HepG2 (cell line): ENCODE data around the gene MMP24OS. TPM values are rescaled to one million over a fixed set of nuclear protein-coding genes. Genes with fewer than 3 reads are reported as not detected.

ENCODE experiments used
- ATM ChIP-seq: fragments of 450-650 bp; IDR thresholded peaks from 2 replicates; pipeline ENCODE4 v1.7.1; 2017; ENCODE audit warnings: mild to moderate bottlenecking, borderline replicate concordance
- CBX5 ChIP-seq: sonication (generic); formaldehyde crosslinking; IDR thresholded peaks from 2 replicates; pipeline ENCODE4 v1.4.0; 2020; ENCODE audit warnings: missing genetic modification reagents, borderline replicate concordance
- CC2D1A ChIP-seq: sonication (generic); formaldehyde crosslinking; IDR thresholded peaks from 2 replicates; pipeline ENCODE4 v1.8.1; 2023; ENCODE audit warnings: mild to moderate bottlenecking, missing genetic modification reagents
- E2F1 ChIP-seq: sonication (generic); formaldehyde crosslinking; IDR thresholded peaks from 2 replicates; pipeline ENCODE4 v1.5.0; 2020; ENCODE audit warnings: missing genetic modification reagents
- GABPB1 ChIP-seq: IDR thresholded peaks from 2 replicates; pipeline ENCODE4 v1.6.1; 2016; ENCODE audit warnings: mild to moderate bottlenecking, missing genetic modification reagents, moderate library complexity, missing compliant biosample characterization
- HNRNPH1 ChIP-seq: fragments of 200-400 bp; formaldehyde crosslinking; optimal IDR thresholded peaks from 2 replicates; pipeline ENCODE3; 2017; ENCODE audit warnings: mild to moderate bottlenecking, low read depth, low read length
- KDM3A ChIP-seq: IDR thresholded peaks from 2 replicates; pipeline ENCODE4 v1.6.1; 2018; ENCODE audit warnings: low read depth, missing compliant biosample characterization
- NFKBIZ ChIP-seq: IDR thresholded peaks from 2 replicates; pipeline ENCODE4 v1.6.1; 2018; ENCODE audit warnings: missing genetic modification reagents, missing compliant biosample characterization
- NONO ChIP-seq, 2 experiments: fragments of 450-650 bp in 1 of 2; sonication (generic) in 1 of 2; formaldehyde crosslinking in 1 of 2; IDR thresholded peaks in 1 of 2; conservative IDR thresholded peaks in 1 of 2; 2 replicates each; pipeline versions ENCODE4 v1.6.1 to v1.8.0; 2017 to 2022; ENCODE audit warnings: mild to moderate bottlenecking in 1 of 2, missing genetic modification reagents in 1 of 2, moderate library complexity in 1 of 2
- NR2C2 ChIP-seq: sonication (generic); formaldehyde crosslinking; IDR thresholded peaks from 2 replicates; pipeline ENCODE4 v1.4.0; 2020; ENCODE audit warnings: missing genetic modification reagents, mild to moderate bottlenecking, moderate library complexity, borderline replicate concordance
- NR3C1 ChIP-seq: sonication (generic); formaldehyde crosslinking; IDR thresholded peaks from 2 replicates; pipeline ENCODE4 v1.4.0; 2020; ENCODE audit warnings: missing genetic modification reagents
- PITX1 ChIP-seq: sonication (generic); formaldehyde crosslinking; IDR thresholded peaks from 2 replicates; pipeline ENCODE4 v1.5.1; 2020; ENCODE audit warnings: mild to moderate bottlenecking, missing genetic modification reagents
- REPIN1 ChIP-seq: sonication (generic); formaldehyde crosslinking; IDR thresholded peaks from 2 replicates; pipeline ENCODE4 v1.8.0; 2022; ENCODE audit warnings: missing genetic modification reagents, low read depth, mild to moderate bottlenecking, borderline replicate concordance
- RNF2 ChIP-seq: fragments of 450-650 bp; conservative IDR thresholded peaks from 2 replicates; pipeline ENCODE4 v1.6.1; 2016; ENCODE audit warnings: low read depth
- RORA ChIP-seq: sonication (generic); formaldehyde crosslinking; IDR thresholded peaks from 2 replicates; pipeline ENCODE4 v1.5.0; 2020; ENCODE audit warnings: mild to moderate bottlenecking, missing genetic modification reagents, moderate library complexity
- SNAI1 ChIP-seq: sonication (generic); formaldehyde crosslinking; IDR thresholded peaks from 2 replicates; pipeline ENCODE4 v1.5.0; 2020; ENCODE audit warnings: mild to moderate bottlenecking, missing genetic modification reagents, borderline replicate concordance
- TARDBP ChIP-seq: sonication (generic); formaldehyde crosslinking; IDR thresholded peaks from 2 replicates; pipeline ENCODE4 v1.8.0; 2022; ENCODE audit warnings: mild to moderate bottlenecking, missing genetic modification reagents
- TCF12 ChIP-seq, 2 experiments: fragments of 450-650 bp in 1 of 2; sonication (generic) in 1 of 2; formaldehyde crosslinking in 1 of 2; IDR thresholded peaks; 2 replicates each; pipeline versions ENCODE4 v1.6.1 to v1.8.0; 2017 to 2022; ENCODE audit warnings: antibody characterized with exemption in 1 of 2, mild to moderate bottlenecking in 1 of 2, missing genetic modification reagents in 1 of 2, moderate library complexity in 1 of 2
- UBTF ChIP-seq: sonication (generic); formaldehyde crosslinking; IDR thresholded peaks from 2 replicates; pipeline ENCODE4 v1.4.0; 2020; ENCODE audit warnings: mild to moderate bottlenecking, missing genetic modification reagents
- ZC3H13 ChIP-seq: sonication (generic); formaldehyde crosslinking; IDR thresholded peaks from 2 replicates; pipeline ENCODE4 v1.8.1; 2023; ENCODE audit warnings: mild to moderate bottlenecking, missing genetic modification reagents, moderate library complexity
- ZFYVE20 ChIP-seq: sonication (generic); formaldehyde crosslinking; IDR thresholded peaks from 2 replicates; pipeline ENCODE4 v1.8.0; 2023; ENCODE audit warnings: low read depth, mild to moderate bottlenecking, moderate library complexity, missing genetic modification reagents, borderline replicate concordance
- ZNF124 ChIP-seq: sonication (generic); formaldehyde crosslinking; IDR thresholded peaks from 2 replicates; pipeline ENCODE4 v1.4.0; 2020; ENCODE audit warnings: missing genetic modification reagents
- ZNF225 ChIP-seq: sonication (generic); formaldehyde crosslinking; IDR thresholded peaks from 2 replicates; pipeline ENCODE4 v1.4.0; 2020; ENCODE audit warnings: mild to moderate bottlenecking, missing genetic modification reagents
- ZNF577 ChIP-seq: sonication (generic); formaldehyde crosslinking; IDR thresholded peaks from 2 replicates; pipeline ENCODE4 v1.4.0; 2020; ENCODE audit warnings: mild to moderate bottlenecking, low read depth, missing genetic modification reagents, borderline replicate concordance
- ZNF713 ChIP-seq: sonication (generic); formaldehyde crosslinking; IDR thresholded peaks from 2 replicates; pipeline ENCODE4 v1.4.0; 2020; ENCODE audit warnings: mild to moderate bottlenecking, missing genetic modification reagents
- ZNF724P ChIP-seq: sonication (generic); formaldehyde crosslinking; IDR thresholded peaks from 2 replicates; pipeline ENCODE4 v1.8.0; 2022; ENCODE audit warnings: missing genetic modification reagents, borderline replicate concordance
- ZNF782 ChIP-seq: sonication (generic); formaldehyde crosslinking; IDR thresholded peaks from 2 replicates; pipeline ENCODE4 v1.4.0; 2020; ENCODE audit warnings: missing genetic modification reagents, mild to moderate bottlenecking, borderline replicate concordance
- polyA plus RNA-seq, 8 experiments: library from polyadenylated mRNA; depleted of rRNA in 3 of 8; stranded (reverse) in 7 of 8; unstranded in 1 of 8; fragments of >200 nt; fragmentation: Illumina TruSeq in 4 of 8; extraction: Trizol in 4 of 8; gene quantifications; 2 replicates each; pipeline versions ENCODE4 v1.2.1 to v1.2.3, GENCODE V29; 2011 to 2016; ENCODE audit warnings: low read depth in 4 of 8, missing spikeins in 1 of 8, mixed read lengths in 1 of 8; ENCODE audit not compliant: insufficient read depth in 1 of 8
- total RNA-seq, 5 experiments: library from RNA; depleted of rRNA; stranded (reverse); fragments of >200 nt; fragmentation: Illumina TruSeq; extraction: Trizol; gene quantifications; 2 replicates each; pipeline ENCODE4 v1.2.3, GENCODE V29; 2016; ENCODE audit warnings: low read depth in 1 of 5

The MMP24OS gene
- total and polyA plus RNA-seq, 2 of the 13 experiments (the other 11 are each of a cell fraction or from before 2014, with no cell fraction given): 6.0 to 8.5 TPM

GRCh38 chr20:35327074-35327976 is 49.4 kb upstream of the MMP24OS start (continued):
- TF ChIP-seq UBTF (CRISPR knock-in tag) (peak; percentile 56; the same call in 1 of the 2 replicates), GABPB1 (CRISPR knock-in tag) (peak; percentile 45), ZFYVE20 (CRISPR knock-in tag) (no peak), RNF2 (no peak), PITX1 (CRISPR knock-in tag) (peak; percentile 88), KDM3A (CRISPR knock-in tag) (peak; percentile 93), TCF12 (IDR thresholded peaks at IDR 0.05) (no peak), TCF12 (CRISPR knock-in tag; IDR thresholded peaks at IDR 0.05) (peak; percentile 86), ZC3H13 (CRISPR knock-in tag) (no peak), CBX5 (CRISPR knock-in tag) (peak; percentile 58), HNRNPH1 (no peak), ZNF782 (CRISPR knock-in tag) (peak; percentile 41; the same call in 1 of the 2 replicates), NR3C1 (CRISPR knock-in tag) (no peak), ATM (no peak), RORA (CRISPR knock-in tag) (peak; percentile 10; the same call in 1 of the 2 replicates), NONO (IDR thresholded peaks at IDR 0.05) (no peak), NONO (CRISPR knock-in tag; conservative IDR thresholded peaks at IDR 0.05) (peak; percentile 98), SNAI1 (CRISPR knock-in tag) (peak; percentile 6; the same call in 1 of the 2 replicates), E2F1 (CRISPR knock-in tag) (no peak), REPIN1 (CRISPR knock-in tag) (peak; percentile 87; the same call in 1 of the 2 replicates), NR2C2 (peak; percentile 96), NFKBIZ (peak; percentile 86; the same call in 1 of the 2 replicates), CC2D1A (CRISPR knock-in tag) (no peak), ZNF713 (CRISPR knock-in tag) (peak; percentile 82; the same call in 1 of the 2 replicates), ZNF225 (CRISPR knock-in tag) (no peak), ZNF124 (CRISPR knock-in tag) (peak; percentile 91), ZNF724P (CRISPR knock-in tag) (0 out of 2 replicates have a peak, but pooled peaks have one; percentile 15), ZNF577 (no peak), TARDBP (CRISPR knock-in tag) (peak; percentile 97)
